Measurements from ENCODE around the gene BPIFA1.

Gene BPIFA1

DNA sequence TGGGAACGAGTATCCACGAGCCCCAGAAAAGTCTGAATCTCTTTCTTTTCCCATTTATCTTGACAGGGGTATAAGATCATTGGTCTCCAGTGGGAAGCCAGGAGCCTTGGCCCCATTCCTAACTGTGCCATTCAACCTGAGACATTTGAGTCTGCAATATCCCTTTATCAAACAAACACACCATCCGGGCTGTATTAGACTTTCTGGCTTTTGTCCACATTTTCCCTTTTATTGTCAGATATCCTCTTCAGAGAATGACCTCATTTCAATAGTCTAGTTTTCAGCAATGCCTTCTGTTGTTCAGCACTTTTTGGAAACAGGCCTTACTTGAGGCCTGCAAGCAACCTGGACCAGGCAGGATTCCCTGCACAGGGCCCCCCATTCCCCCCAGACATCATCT is 15.7 kb downstream of the BPIFA1 start:
- no peak for DNase-seq (ENCODE audit: extremely low read depth, low read depth)
- TF ChIP-seq, protein P1, sequence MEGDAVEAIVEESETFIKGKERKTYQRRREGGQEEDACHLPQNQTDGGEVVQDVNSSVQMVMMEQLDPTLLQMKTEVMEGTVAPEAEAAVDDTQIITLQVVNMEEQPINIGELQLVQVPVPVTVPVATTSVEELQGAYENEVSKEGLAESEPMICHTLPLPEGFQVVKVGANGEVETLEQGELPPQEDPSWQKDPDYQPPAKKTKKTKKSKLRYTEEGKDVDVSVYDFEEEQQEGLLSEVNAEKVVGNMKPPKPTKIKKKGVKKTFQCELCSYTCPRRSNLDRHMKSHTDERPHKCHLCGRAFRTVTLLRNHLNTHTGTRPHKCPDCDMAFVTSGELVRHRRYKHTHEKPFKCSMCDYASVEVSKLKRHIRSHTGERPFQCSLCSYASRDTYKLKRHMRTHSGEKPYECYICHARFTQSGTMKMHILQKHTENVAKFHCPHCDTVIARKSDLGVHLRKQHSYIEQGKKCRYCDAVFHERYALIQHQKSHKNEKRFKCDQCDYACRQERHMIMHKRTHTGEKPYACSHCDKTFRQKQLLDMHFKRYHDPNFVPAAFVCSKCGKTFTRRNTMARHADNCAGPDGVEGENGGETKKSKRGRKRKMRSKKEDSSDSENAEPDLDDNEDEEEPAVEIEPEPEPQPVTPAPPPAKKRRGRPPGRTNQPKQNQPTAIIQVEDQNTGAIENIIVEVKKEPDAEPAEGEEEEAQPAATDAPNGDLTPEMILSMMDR (IDR thresholded peaks at IDR 0.05; ENCODE audit: low read depth, low read length): no peak

DNA sequence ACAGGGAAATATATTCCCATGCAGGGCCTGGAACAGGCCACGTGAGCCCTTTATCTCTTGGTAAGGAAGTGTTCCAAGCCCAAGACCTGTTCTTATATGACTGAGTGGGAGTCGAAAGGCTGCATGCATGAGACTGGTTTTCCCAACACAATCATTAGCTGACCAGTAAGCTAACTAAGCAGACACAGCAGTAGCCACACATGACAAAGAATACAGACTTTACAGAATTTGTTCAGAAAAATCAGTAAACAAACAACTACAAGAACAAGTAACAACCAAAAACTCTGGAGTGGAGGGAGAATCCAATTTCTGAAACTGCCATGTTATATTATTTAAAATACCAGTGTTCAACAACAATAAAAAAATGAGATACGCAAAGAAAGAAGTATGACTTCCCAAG is 16.7 kb downstream of the BPIFA1 start:
- TF ChIP-seq, protein P1 (IDR thresholded peaks at IDR 0.05; ENCODE audit: low read depth, low read length): no peak
- no peak for DNase-seq (ENCODE audit: extremely low read depth, low read depth)

- no peak for DNase-seq (ENCODE audit: extremely low read depth, low read depth)
- TF ChIP-seq, protein P1 (IDR thresholded peaks at IDR 0.05; ENCODE audit: low read depth, low read length): no peak
Measured at GRCh38 chr20:33255005-33255404, 19.2 kb downstream of the BPIFA1 start.

DNA sequence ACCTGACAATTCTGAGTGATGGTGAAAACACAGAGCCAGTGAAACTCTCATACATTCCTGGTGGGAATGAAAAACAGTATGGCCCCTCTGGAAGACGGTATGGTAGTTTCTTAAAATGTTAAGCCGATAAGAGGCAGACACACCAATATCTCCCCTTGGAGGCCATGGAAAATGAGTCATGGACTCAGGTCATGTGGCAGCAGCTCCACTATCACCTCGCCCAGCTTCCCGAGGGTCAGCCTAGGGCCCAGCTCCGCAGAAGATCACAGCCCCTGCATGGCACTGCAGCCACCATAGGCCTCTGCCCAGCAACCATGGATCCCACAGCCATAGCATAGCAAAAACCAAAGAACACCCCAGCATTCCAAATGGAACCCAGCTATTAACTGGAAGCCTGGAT is 21.4 kb downstream of the BPIFA1 start:
- TF ChIP-seq, protein P1 (IDR thresholded peaks at IDR 0.05; ENCODE audit: low read depth, low read length): no peak

DNA sequence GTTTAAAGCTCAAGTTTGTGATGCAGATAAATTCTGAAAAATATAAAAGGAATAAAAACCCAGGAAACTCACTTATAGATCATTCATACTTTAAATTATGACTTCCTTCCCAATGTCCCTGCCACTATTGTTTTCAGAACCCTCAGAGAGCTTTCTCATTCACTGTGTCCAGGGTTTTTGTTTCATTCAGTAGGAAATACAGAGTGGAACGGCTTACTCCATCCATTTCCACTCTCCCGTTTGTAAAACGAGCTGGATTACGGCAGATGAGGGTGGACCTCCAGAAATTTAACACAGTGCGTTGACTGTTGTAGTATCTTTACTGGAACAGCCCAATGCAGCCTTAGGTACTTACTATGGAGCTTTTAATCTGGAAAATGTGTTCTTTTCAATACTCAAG is 23.6 kb downstream of the BPIFA1 start:
- TF ChIP-seq, protein P1 (IDR thresholded peaks at IDR 0.05; ENCODE audit: low read depth, low read length): no peak
- DNase-seq (ENCODE audit: extremely low read depth, low read depth): no peak

More for the DNA sequence above, 21.4 kb downstream of the BPIFA1 start:
- DNase-seq (ENCODE audit: extremely low read depth, low read depth): no peak

DNA sequence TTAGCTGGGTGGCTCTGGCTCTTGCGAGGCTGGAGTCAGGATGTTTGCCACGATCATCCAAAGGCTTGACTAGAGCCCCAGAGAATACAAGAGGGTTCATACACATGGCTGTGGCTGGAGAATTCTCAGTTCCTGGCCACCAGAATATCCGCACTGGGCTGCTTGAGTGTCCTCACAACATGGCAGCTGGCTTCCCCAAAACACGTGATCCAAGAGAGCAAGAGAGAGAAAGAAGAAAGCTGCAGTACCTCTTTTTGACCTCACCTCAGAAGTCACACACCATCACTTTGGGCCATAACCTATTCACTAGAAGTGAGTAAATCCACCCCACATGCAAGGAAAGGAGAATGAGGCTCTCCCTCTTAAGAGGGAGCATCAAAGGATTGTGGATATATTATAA is 25.7 kb downstream of the BPIFA1 start:
- TF ChIP-seq, protein P1 (IDR thresholded peaks at IDR 0.05; ENCODE audit: low read depth, low read length): no peak
- DNase-seq (ENCODE audit: extremely low read depth, low read depth): no peak

DNA sequence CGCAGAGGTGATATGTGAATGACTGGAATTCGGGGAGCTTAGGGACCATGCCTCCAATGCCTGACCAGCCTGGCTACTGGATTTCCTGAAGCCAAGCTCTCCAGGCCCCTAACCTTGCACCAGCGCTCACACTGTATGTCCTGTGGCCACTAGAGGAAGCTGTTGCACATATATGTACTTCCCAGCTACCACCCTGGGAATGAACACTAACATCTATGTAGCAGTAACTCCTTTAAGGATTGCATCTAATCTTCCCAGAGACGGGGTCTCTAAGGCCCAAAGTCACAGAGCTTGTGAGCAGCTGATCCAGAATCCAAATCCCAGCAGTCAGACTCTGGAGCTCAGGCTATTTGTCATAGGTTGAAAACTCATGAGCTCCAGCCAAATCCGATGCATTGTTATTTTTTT is 26.9 kb downstream of the BPIFA1 start:
- TF ChIP-seq, protein P1 (IDR thresholded peaks at IDR 0.05; ENCODE audit: low read depth, low read length): peak; percentile 64
- peak; percentile 7 for DNase-seq (ENCODE audit: extremely low read depth, low read depth)
